HepG2 (cell line): ENCODE data around the gene IL1R1. TPM values are rescaled to one million over a fixed set of nuclear protein-coding genes. Genes with fewer than 3 reads are reported as not detected.

Source experiments
- ATAC-seq: fragments of 200-7000 bp; cut with Tn5 transposase; 3 replicates; pipeline ENCODE4 v1.9.1; 2020; ENCODE audit warnings: mild to moderate bottlenecking, moderate library complexity
- BruUV-seq: library from RNA; stranded (reverse); fragments of 400-500 nt; replicated peaks from 2 replicates; lab custom pipeline; 2021; lab: Mats Ljungman, UMichigan
- CTCF ChIA-PET: fragments of 300-600 bp; formaldehyde crosslinking; extraction: SDS; loops from one replicate; lab custom pipeline; 2021; ENCODE audit warnings: low total read pairs, inconsistent platforms, low intra/inter-chr PET ratio; lab: Yijun Ruan, JAX
- POLR2A ChIA-PET: fragments of 350-600 bp; sonication (Branson Sonifier 250); formaldehyde crosslinking; loops from one replicate; lab custom pipeline; 2020; ENCODE audit warnings: antibody characterized with exemption, inconsistent platforms; lab: Yijun Ruan, JAX
- DNase-seq: peaks from one replicate; pipeline ENCODE4 v3.0.0-alpha.2; 2015; ENCODE audit warnings: low spot score
- FAIRE-seq: peaks from 3 replicates; lab custom pipeline; 2011; peaks lifted over from hg19 to GRCh38; lab: Jason Lieb, UNC
- H2AFZ ChIP-seq: one replicate; pipeline ENCODE4 v1.6.1; 2011; ENCODE audit warnings: low read length, inconsistent platforms
- H3K27ac ChIP-seq: fragments of 300-600 bp; 3 replicates; pipeline ENCODE4 v1.8.0; 2011; ENCODE audit warnings: mixed run types, mild to moderate bottlenecking, mixed read lengths, low read length, inconsistent platforms; ENCODE audit not compliant: insufficient read depth; ENCODE audit errors: extremely low read length
- H3K27me3 ChIP-seq, 2 experiments: fragments of 200-600 bp in 1 of 2; 2 replicates in 1 of 2; 3 replicates in 1 of 2; pipeline versions ENCODE4 v1.6.0 to v1.8.0; 2011; ENCODE audit warnings: low read length in 2 of 2, mild to moderate bottlenecking in 2 of 2, moderate library complexity in 2 of 2, inconsistent platforms in 1 of 2; ENCODE audit not compliant: insufficient read depth in 2 of 2, control insufficient read depth in 1 of 2
- H3K36me3 ChIP-seq, 2 experiments: fragments of 200-600 bp in 1 of 2; replicated peaks in 1 of 2; 2 replicates in 1 of 2; 3 replicates in 1 of 2; pipeline versions ENCODE4 v1.5.1 to v1.8.0; 2011; ENCODE audit warnings: low read length in 2 of 2, inconsistent platforms in 1 of 2; ENCODE audit not compliant: insufficient read depth in 2 of 2, control insufficient read depth in 1 of 2
- H3K4me1 ChIP-seq: 2 replicates; pipeline ENCODE4 v1.5.1; 2012; ENCODE audit warnings: low read length, inconsistent platforms; ENCODE audit not compliant: insufficient read depth
- H3K4me2 ChIP-seq: 2 replicates; pipeline ENCODE4 v1.6.0; 2011; ENCODE audit warnings: low read depth, low read length, inconsistent platforms
- H3K4me3 ChIP-seq, 3 experiments: fragments of 200-600 bp in 1 of 3; sonication (generic), shearing (Covaris generic) in 1 of 3; replicated peaks in 1 of 3; 2 replicates each; pipeline ENCODE4 v1.5.1; 2011 to 2016; ENCODE audit warnings: low read length in 3 of 3, inconsistent platforms in 2 of 3, low read depth in 2 of 3, mild to moderate bottlenecking in 2 of 3, control low read depth in 1 of 3, mixed read lengths in 1 of 3; ENCODE audit not compliant: insufficient read depth in 1 of 3
- H3K79me2 ChIP-seq: one replicate; pipeline ENCODE4 v1.6.1; 2011; ENCODE audit warnings: low read length, inconsistent platforms; ENCODE audit not compliant: insufficient read depth
- H3K9ac ChIP-seq: 2 replicates; pipeline ENCODE4 v1.6.0; 2011; ENCODE audit warnings: mild to moderate bottlenecking, low read depth, low read length, inconsistent platforms; ENCODE audit not compliant: insufficient read depth
- H3K9me3 ChIP-seq: 2 replicates; pipeline ENCODE4 v1.5.1; 2012; ENCODE audit warnings: mild to moderate bottlenecking, low read length
- H4K20me1 ChIP-seq: 2 replicates; pipeline ENCODE4 v1.6.0; 2011; ENCODE audit warnings: inconsistent platforms, mild to moderate bottlenecking, low read length, moderate library complexity; ENCODE audit not compliant: insufficient read depth
- ERF ChIP-seq: IDR thresholded peaks from 2 replicates; pipeline ENCODE4 v1.6.1; 2018; ENCODE audit warnings: missing biosample characterization, missing genetic modification reagents
- HIVEP1 ChIP-seq: sonication (generic); formaldehyde crosslinking; IDR thresholded peaks from 2 replicates; pipeline ENCODE4 v1.4.0; 2020; ENCODE audit warnings: mild to moderate bottlenecking, missing genetic modification reagents
- NR1H2 ChIP-seq: sonication (generic); formaldehyde crosslinking; IDR thresholded peaks from 2 replicates; pipeline ENCODE4 v1.8.1; 2022; ENCODE audit warnings: low read depth, missing genetic modification reagents, borderline replicate concordance
- TBX3 ChIP-seq: fragments of 450-650 bp; IDR thresholded peaks from 2 replicates; pipeline ENCODE4 v1.6.1; 2017; ENCODE audit warnings: antibody characterized with exemption, mild to moderate bottlenecking, inconsistent platforms, borderline replicate concordance
- TSC22D2 ChIP-seq: sonication (generic); formaldehyde crosslinking; IDR thresholded peaks from 2 replicates; pipeline ENCODE4 v1.5.1; 2020; ENCODE audit warnings: missing genetic modification reagents, mild to moderate bottlenecking, borderline replicate concordance
- ZNF121 ChIP-seq: sonication (generic); formaldehyde crosslinking; IDR thresholded peaks from 2 replicates; pipeline ENCODE4 v1.5.0; 2020; ENCODE audit warnings: mild to moderate bottlenecking, missing genetic modification reagents
- ZNF329 ChIP-seq: sonication (generic); formaldehyde crosslinking; IDR thresholded peaks from 2 replicates; pipeline ENCODE4 v1.9.0; 2021; ENCODE audit warnings: low read depth, mild to moderate bottlenecking, missing genetic modification reagents
- ZNF335 ChIP-seq: sonication (generic); formaldehyde crosslinking; IDR thresholded peaks from 2 replicates; pipeline ENCODE4 v1.4.0; 2020; ENCODE audit warnings: missing genetic modification reagents
- WGBS: methylation state at CpG from one replicate; pipeline ENCODE4 v1.1.6; 2017; ENCODE audit warnings: low lambda C conversion rate; 5-methylcytosine and 5-hydroxymethylcytosine counted together
- in situ Hi-C: cut with HindIII; loops from 2 replicates; pipeline ENCODE4 v1.10.0; 2017; ENCODE audit warnings: low pct_unique_long_range_greater_than_20kb; ENCODE audit not compliant: extremely low pct_ligation_motif_present
- intact Hi-C: fragments of 100-400 bp; cut with micrococcal nuclease; formaldehyde crosslinking; loops from one replicate; pipeline ENCODE4 v1.10.0; 2022; ENCODE audit not compliant: unreplicated experiment
- polyA plus RNA-seq, 8 experiments: library from polyadenylated mRNA; depleted of rRNA in 3 of 8; stranded (reverse) in 7 of 8; unstranded in 1 of 8; fragments of >200 nt; fragmentation: Illumina TruSeq in 4 of 8; extraction: Trizol in 4 of 8; gene quantifications; 2 replicates each; pipeline versions ENCODE4 v1.2.1 to v1.2.3, GENCODE V29; 2011 to 2016; ENCODE audit warnings: low read depth in 4 of 8, missing spikeins in 1 of 8, mixed read lengths in 1 of 8; ENCODE audit not compliant: insufficient read depth in 1 of 8
- total RNA-seq, 5 experiments: library from RNA; depleted of rRNA; stranded (reverse); fragments of >200 nt; fragmentation: Illumina TruSeq; extraction: Trizol; gene quantifications; 2 replicates each; pipeline ENCODE4 v1.2.3, GENCODE V29; 2016; ENCODE audit warnings: low read depth in 1 of 5
- TF ChIP-seq, protein P1 (sequence below): sonication (generic); formaldehyde crosslinking; IDR thresholded peaks from 2 replicates; pipeline ENCODE4 v1.5.0; 2020; ENCODE audit warnings: missing genetic modification reagents, mild to moderate bottlenecking, borderline replicate concordance

The IL1R1 gene
- total and polyA plus RNA-seq, 2 of the 13 experiments (the other 11 are each of a cell fraction or from before 2014, with no cell fraction given), result 38.0 to 93.1 TPM

DNA sequence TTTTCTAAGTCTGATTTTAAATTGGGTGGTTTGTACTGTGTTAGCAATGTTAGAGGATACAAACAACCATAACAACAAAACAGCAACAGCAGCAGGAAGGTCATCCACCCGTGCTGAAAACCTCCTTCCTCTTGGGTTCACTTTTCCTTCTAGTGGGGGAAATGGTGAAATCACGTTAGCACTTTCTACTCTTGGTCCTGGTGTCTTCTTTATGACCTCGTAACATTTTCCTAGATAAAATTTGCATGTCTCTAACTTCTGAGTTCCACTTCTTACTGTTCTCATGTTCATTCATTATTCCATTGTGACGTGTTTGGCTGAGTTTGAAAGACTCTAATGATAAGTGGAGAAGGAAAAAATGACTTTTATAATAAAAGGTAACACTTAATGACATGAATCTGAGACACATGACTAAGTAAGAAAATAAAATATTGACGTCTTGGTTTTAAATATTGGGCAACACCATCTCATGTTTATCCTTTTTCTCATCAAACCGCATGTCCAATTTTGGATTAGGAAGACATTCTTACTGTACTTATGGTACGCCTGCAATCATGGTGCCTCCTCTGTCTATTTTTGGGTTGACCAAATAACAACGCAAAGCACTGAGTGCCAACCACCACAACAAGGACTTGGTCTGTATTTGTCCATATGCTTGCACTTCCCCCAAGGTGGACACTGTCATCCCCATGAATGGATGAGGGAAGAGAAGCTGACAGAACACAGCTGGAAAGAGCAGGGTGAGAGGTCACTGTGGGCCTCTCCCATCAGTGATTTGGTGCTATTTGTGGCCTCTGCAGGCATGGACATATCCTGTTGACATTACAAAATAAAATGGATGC lies 25.7 kb upstream of the IL1R1 start:
- peaks cover 58% of the 10 kb centered on the region for H3K4me1 ChIP-seq
- in situ Hi-C loops, result no loop called here

DNA sequence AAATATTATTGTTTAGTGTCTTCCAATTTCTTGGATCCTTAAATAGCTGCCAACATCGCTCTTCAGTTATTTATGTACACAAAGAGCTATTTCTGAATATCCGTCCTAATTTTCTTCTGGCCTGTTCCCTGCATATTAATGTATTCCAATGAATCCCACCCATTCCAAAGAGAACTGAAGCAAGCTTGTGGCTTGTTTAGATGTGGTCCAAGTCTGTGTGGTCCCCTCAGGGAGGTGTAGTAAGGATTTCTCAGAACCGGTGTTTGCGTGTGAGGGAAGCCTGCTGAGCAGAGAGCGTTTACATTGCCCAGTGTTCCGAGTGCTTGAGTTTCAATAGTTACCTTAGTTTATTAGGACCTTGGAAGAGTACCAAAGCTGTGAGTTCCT lies 25.1 kb upstream of the IL1R1 start:
- no peak overlapping the region for H3K9ac ChIP-seq
- CTCF ChIA-PET, result no interaction called here
- ATAC-seq, result no peak
- no peak overlapping the region for H3K4me2 ChIP-seq
- H2AFZ ChIP-seq, result no peak overlapping the region
- no peaks in the 10 kb centered on the region for H3K36me3 ChIP-seq
- in situ Hi-C loops, result no loop called here
- no peaks in the 10 kb centered on the region for H3K27me3 ChIP-seq
- TF ChIP-seq NR1H2 (CRISPR knock-in tag) (no peak), TSC22D2 (CRISPR knock-in tag) (no peak), ZNF335 (CRISPR knock-in tag) (no peak), ZNF329 (CRISPR knock-in tag) (no peak), HIVEP1 (CRISPR knock-in tag) (no peak), ERF (no peak)
- TF ChIP-seq, protein P1, sequence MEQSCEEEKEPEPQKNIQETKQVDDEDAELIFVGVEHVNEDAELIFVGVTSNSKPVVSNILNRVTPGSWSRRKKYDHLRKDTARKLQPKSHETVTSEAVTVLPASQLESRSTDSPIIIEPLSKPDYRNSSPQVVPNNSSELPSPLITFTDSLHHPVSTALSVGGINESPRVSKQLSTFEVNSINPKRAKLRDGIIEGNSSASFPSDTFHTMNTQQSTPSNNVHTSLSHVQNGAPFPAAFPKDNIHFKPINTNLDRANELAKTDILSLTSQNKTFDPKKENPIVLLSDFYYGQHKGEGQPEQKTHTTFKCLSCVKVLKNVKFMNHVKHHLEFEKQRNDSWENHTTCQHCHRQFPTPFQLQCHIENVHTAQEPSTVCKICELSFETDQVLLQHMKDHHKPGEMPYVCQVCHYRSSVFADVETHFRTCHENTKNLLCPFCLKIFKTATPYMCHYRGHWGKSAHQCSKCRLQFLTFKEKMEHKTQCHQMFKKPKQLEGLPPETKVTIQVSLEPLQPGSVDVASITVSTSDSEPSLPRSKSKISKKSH (CRISPR knock-in tag), result no peak
- TF ChIP-seq, all 625 proteins: peak for 0
- Histone ChIP-seq H3K4me1 (peaks cover 52% of the 10 kb centered on the region), H3K27ac (no peak overlapping the region), H3K4me3 (no peak overlapping the region), H3K79me2 (no peaks in the 10 kb centered on the region), H4K20me1 (no peaks in the 10 kb centered on the region), H3K9me3 (no peaks in the 10 kb centered on the region)
- DNase-seq (no peak), FAIRE-seq (no peak)
- WGBS, result 91% methylated on average over 6 of the region's 6 CpGs
- POLR2A ChIA-PET, result interaction anchor here (1.2 kb wide), 1 partner anchor 53 kb away, joined by 3 read pairs; no protein-coding TSS in a partner anchor
- intact Hi-C loops, result no loop called here
- BruUV-seq, result no TSS peak

More for the DNA sequence above, 25.7 kb upstream of the IL1R1 start:
- no peak overlapping the region for H2AFZ ChIP-seq
- H3K27ac ChIP-seq, result no peak overlapping the region
- H3K4me2 ChIP-seq, result no peak overlapping the region
- no peaks in the 10 kb centered on the region for H3K36me3 ChIP-seq
- TF ChIP-seq TBX3, result no peak
- no peak for TF ChIP-seq ZNF121 (CRISPR knock-in tag)
- H3K27me3 ChIP-seq, result no peaks in the 10 kb centered on the region
- H3K9me3 ChIP-seq, result no peaks in the 10 kb centered on the region
- BruUV-seq, result no TSS peak
- H4K20me1 ChIP-seq, result no peaks in the 10 kb centered on the region
- FAIRE-seq (no peak), DNase-seq (no peak), ATAC-seq (no peak)
- WGBS, result 96% methylated on average over 8 of the region's 8 CpGs
- ChIA-PET POLR2A (interaction anchor here (1.2 kb wide), 1 partner anchor 53 kb away, joined by 3 read pairs; no protein-coding TSS in a partner anchor), CTCF (no interaction called here)
- no peak overlapping the region for H3K4me3 ChIP-seq
- no peak overlapping the region for H3K9ac ChIP-seq
- intact Hi-C loops, result no loop called here
- no peaks in the 10 kb centered on the region for H3K79me2 ChIP-seq
